IPS DF 4.7 (cell line): ENCODE data around the gene KCNIP2.

Experiments used
- DNase-seq: peaks from one replicate; pipeline ENCODE4 v3.0.0-alpha.2; 2013; ENCODE audit warnings: low spot score; ENCODE audit errors: extremely low read depth

The KCNIP2 gene

DNA sequence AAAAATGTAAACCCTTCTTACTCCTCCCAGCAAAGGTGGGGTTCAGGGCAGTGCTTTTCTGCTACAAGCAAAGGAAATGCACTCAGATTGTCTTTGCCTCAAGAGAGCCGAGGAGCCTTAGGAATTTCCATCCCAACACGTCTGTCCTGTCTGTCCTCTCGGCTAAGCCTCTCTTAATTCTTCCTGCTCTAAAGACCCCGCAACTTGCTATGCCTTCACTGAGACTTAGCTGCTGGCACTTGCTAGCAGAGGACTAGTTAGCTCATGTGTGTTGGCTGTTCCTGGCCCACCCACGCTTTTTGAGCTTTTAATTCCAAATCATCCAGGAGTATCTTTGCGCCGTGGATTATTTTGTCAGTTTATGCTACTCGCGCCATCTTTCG, 59.9 kb downstream of the KCNIP2 start:
- DNase-seq: no peak

- no peak for DNase-seq
Observed at GRCh38 chr10:101782811-101783735, 60.5 kb downstream of the KCNIP2 start, which contains the start of gene NPM3. NPM3 (minus strand) TSS chr10:101783446; CDS start chr10:101783390, 56 bp downstream.

DNA sequence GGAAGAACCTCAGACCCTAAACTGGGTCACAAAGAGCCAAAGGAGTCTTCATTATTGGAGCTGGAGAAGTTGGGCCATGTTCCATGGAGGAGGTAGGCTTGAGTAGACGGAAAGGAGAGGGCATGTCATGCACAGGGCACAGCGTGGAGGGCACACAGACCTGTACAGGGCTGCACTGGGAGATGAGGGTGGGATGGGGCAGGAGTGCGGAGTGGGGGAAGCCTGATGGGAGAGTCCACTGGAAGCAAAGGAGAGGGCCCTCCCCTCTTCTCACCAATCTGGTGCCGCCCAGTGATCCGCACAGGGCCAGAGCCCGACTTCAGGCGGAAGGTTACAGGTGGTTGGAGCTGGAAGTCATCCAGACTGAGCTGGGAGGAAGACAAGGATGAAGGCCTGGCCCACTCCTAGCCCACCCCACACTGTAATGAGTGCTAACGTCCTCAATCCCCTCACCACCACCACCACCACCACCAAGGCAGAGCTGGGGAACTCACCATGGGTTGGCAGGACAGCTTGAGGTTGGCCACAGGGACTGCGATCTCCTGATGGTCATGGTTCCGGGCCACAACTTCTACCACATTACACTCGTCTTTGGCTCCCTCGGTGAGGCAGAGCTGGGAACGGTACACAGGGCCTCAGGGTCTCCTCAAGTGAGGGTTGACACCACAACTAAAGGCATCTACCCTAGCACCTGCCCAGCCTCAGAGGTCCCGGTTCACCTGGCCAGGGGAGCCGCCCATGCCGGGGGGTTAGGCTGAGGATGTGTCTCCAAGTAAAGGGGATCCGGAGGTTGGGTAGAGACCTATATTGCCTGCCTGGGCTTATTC, 61.4 kb downstream of the KCNIP2 start:
- no peak for DNase-seq

DNA sequence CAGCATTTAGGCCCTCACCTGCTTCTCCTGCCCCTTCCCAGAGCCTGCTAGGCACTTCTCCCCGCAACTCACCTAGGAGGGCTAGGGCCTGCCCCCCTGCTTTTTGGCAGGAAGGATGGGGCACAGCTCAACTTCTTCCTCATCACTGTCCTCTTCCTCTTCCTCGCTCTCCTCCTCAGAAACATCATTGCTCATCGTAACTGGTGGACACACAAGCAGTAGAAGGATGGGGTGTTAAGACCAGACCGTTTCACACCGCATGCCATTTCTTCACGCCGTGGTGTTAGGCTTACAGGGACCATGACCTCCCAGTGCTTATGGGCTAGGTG, 62.0 kb downstream of the KCNIP2 start:
- DNase-seq: no peak

DNA sequence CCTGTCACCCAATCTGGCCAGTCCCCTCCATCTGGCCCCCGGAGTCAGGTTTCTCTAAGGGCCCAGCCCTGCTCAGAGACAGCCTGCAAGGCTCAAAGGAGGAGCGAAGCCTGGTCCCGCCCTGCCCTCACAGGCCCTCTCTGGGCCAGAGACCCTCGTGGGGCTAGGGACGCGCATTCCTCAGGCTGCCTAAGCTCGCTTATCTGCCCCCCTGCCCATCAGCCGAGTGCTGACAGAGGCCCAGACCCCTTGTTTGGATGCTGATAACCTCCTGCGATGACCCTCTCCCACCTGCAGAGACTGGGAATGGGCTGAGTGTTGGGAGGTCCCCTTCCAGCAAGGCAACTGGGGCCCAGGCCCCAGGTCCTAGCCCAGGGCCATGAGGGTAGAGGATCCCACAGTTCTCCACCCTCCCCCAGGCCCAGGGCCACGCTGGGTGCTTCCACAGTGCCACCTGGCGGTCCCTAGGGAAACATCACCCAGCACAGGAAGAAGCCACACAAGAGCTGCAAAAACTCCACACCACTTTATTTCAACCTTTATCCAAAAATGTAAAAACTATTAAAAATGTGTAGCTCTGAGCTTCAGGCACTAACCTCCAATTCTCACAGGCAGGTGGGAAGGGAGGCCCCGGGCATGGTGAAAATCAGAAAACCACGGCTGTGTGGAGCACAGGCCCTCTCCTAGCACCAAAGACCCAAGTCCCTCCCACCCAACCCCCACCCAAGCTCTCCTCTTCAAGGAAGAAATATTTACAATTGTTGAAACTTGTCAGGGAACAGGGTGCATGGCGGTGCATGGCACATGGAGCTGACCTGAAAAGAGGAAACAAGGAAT, 62.6 kb downstream of the KCNIP2 start:
- DNase-seq: no peak

GRCh38 chr10:101780187-101780817, 63.3 kb downstream of the KCNIP2 start:
- no peak for DNase-seq

DNA sequence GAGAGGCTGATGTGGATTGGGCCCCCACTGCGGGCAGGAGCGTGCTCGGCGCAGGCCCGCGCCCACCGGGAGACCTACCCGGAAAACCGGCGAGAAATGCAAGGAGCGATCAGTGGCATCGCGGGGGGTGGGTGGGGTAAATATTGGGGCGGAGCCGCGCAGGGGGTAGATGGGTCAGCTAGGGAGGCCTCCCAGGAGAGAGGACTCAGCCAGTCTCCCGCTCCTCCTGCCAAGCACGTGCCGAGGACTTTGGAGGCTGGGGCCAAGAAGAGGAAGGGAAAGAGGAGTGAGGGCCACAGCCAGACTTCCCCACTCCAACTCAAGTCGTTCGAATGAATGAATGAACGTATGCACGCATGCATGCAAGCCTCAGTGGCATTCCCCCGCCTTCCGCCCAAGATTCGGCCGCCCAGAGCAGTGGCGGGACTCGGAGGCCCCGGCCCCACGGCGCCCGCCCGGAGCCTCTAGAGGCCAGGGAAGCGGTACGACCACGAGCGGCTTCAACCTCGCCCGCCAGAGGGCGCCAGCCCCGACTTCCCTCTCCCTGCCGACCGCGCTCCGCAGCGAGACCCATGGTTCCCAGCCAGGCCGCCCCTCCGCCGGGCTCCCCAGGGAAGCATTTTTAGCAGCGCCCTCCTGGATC, 63.9 kb downstream of the KCNIP2 start:
- no peak for DNase-seq

GRCh38 chr10:101778781-101779543, 64.6 kb downstream of the KCNIP2 start:
- no peak for DNase-seq

DNA sequence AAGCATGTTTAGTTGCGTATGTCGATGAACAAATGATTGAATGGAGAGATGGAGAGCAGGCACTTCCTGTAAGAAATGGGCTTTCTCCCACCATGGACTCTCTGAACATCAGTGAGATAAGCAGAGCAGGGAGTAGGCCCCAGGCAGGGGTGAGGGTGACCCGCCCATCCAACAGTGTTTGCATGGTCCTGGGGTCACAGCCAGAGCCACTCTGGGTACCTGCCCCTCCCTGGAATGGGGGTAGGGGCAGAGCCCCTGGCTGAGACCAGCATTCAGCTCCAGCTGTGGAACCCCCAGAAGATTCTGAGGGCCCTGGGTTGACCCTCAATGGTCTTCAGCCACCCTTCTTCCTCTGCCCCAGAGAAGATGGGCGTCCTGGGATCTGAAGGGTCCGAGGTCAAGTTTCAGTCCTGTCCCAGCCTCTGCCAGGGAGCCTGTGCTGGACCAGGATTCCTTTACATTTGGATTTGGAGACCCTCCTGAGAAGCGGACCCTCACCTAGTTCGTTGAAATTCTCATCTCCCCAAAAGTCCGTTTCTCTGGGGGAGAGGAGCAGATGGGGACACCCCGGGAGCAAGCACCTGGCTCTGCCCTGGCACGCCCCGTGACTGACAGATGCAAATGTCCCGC, 65.3 kb downstream of the KCNIP2 start:
- DNase-seq: no peak

GRCh38 chr10:101777619-101778145, 65.9 kb downstream of the KCNIP2 start:
- no peak for DNase-seq

- DNase-seq: no peak
Observed at GRCh38 chr10:101776161-101776817, 67.3 kb downstream of the KCNIP2 start.
